A172 (cell line): ENCODE results near the gene BRIP1. TPM values are rescaled to one million over a fixed set of nuclear protein-coding genes. Genes with fewer than 3 reads are reported as not detected.
"Not testable (repeated sequence)": the region's sequence is repeated elsewhere in the genome, so short reads cannot be mapped to it uniquely, and the experiment has no call there.

Experiments
- DNase-seq: peaks from one replicate; pipeline ENCODE4 v3.0.0-alpha.2; 2015; ENCODE audit warnings: low spot score
- total RNA-seq: library from RNA; depleted of rRNA; stranded (reverse); fragments of >200 nt; shearing (Covaris generic); gene quantifications from 2 replicates; pipeline ENCODE4 v1.2.3, GENCODE V29; 2014

Gene BRIP1
- total RNA-seq, 1 experiment from 2014 or later = 18.4 TPM

GRCh38 chr17:61729690-61730268, 133.5 kb downstream of the BRIP1 start:
- no peak for DNase-seq

GRCh38 chr17:61728297-61728836, 135.0 kb downstream of the BRIP1 start:
- DNase-seq = no peak

GRCh38 chr17:61727798-61728197, 135.5 kb downstream of the BRIP1 start:
- DNase-seq = not testable (repeated sequence)

- DNase-seq = no peak
Observed at GRCh38 chr17:61726977-61727376, 136.4 kb downstream of the BRIP1 start.

GRCh38 chr17:61724777-61725176, 138.6 kb downstream of the BRIP1 start:
- no peak for DNase-seq

GRCh38 chr17:61723914-61724313, 139.4 kb downstream of the BRIP1 start:
- DNase-seq = no peak

- DNase-seq = no peak
Observed at GRCh38 chr17:61723183-61723582, 140.1 kb downstream of the BRIP1 start.

GRCh38 chr17:61722398-61722797, 140.9 kb downstream of the BRIP1 start:
- DNase-seq = no peak

GRCh38 chr17:61720016-61720795, 143.1 kb downstream of the BRIP1 start:
- DNase-seq = no peak

GRCh38 chr17:61719220-61719619, 144.1 kb downstream of the BRIP1 start:
- not testable (repeated sequence) for DNase-seq

- no peak for DNase-seq
Observed at GRCh38 chr17:61718022-61718421, 145.3 kb downstream of the BRIP1 start.

GRCh38 chr17:61717352-61717751, 146.0 kb downstream of the BRIP1 start:
- DNase-seq = no peak

- no peak for DNase-seq
Observed at GRCh38 chr17:61716225-61716829, 147.0 kb downstream of the BRIP1 start.

- DNase-seq = no peak
Observed at GRCh38 chr17:61715348-61715747, 148.0 kb downstream of the BRIP1 start.

- no peak for DNase-seq
Observed at GRCh38 chr17:61714300-61714699, 149.0 kb downstream of the BRIP1 start.

- DNase-seq = no peak
Observed at GRCh38 chr17:61713035-61713434, 150.3 kb downstream of the BRIP1 start.

GRCh38 chr17:61710546-61710945, 152.8 kb downstream of the BRIP1 start:
- no peak for DNase-seq

- DNase-seq = no peak
Observed at GRCh38 chr17:61709567-61709966, 153.8 kb downstream of the BRIP1 start.

GRCh38 chr17:61704935-61705449, 158.3 kb downstream of the BRIP1 start:
- no peak for DNase-seq

- DNase-seq = no peak
Observed at GRCh38 chr17:61702450-61702849, 160.9 kb downstream of the BRIP1 start.

- DNase-seq = no peak
Observed at GRCh38 chr17:61701978-61702377, 161.3 kb downstream of the BRIP1 start.

GRCh38 chr17:61701334-61701733, 162.0 kb downstream of the BRIP1 start:
- no peak for DNase-seq

GRCh38 chr17:61700252-61700651, 163.1 kb downstream of the BRIP1 start:
- no peak for DNase-seq
